ENCODE data around the gene RBM28.

The RBM28 gene

GRCh38 chr7:128370491-128370890 lies 26.8 kb upstream of the RBM28 start:
- DNase-seq (ENCODE audit: low read depth) = no peak

- no peak for DNase-seq (ENCODE audit: low read depth)
Measured at GRCh38 chr7:128366986-128367385, 23.3 kb upstream of the RBM28 start.

GRCh38 chr7:128366300-128366699 lies 22.6 kb upstream of the RBM28 start:
- DNase-seq (ENCODE audit: low read depth) = no peak

- DNase-seq (ENCODE audit: low read depth) = no peak
Measured at GRCh38 chr7:128365432-128365831, 21.7 kb upstream of the RBM28 start.

GRCh38 chr7:128364166-128364870 lies 20.6 kb upstream of the RBM28 start:
- no peak for DNase-seq (ENCODE audit: low read depth)

GRCh38 chr7:128363261-128363721 lies 19.6 kb upstream of the RBM28 start:
- DNase-seq (ENCODE audit: low read depth) = no peak

GRCh38 chr7:128362670-128363069 lies 19.0 kb upstream of the RBM28 start:
- DNase-seq (ENCODE audit: low read depth) = no peak

- DNase-seq (ENCODE audit: low read depth) = peak; percentile 32
Measured at GRCh38 chr7:128361411-128362379, 18.0 kb upstream of the RBM28 start, which contains the start of gene PRRT4. TSS of gene PRRT4 (minus strand) at chr7:128361690.

GRCh38 chr7:128360359-128360678 lies 16.6 kb upstream of the RBM28 start:
- no peak for DNase-seq (ENCODE audit: low read depth)

GRCh38 chr7:128359939-128360338 lies 16.2 kb upstream of the RBM28 start:
- no peak for DNase-seq (ENCODE audit: low read depth)

GRCh38 chr7:128359336-128359735 lies 15.6 kb upstream of the RBM28 start:
- DNase-seq (ENCODE audit: low read depth) = no peak

GRCh38 chr7:128358233-128358632 lies 14.5 kb upstream of the RBM28 start:
- no peak for DNase-seq (ENCODE audit: low read depth)

GRCh38 chr7:128357217-128357613 lies 13.5 kb upstream of the RBM28 start:
- no peak for DNase-seq (ENCODE audit: low read depth)

- DNase-seq (ENCODE audit: low read depth) = no peak
Measured at GRCh38 chr7:128356546-128357216, 13.0 kb upstream of the RBM28 start.

- DNase-seq (ENCODE audit: low read depth) = no peak
Measured at GRCh38 chr7:128353610-128354009, 9.9 kb upstream of the RBM28 start.

- no peak for DNase-seq (ENCODE audit: low read depth)
Measured at GRCh38 chr7:128353189-128353588, 9.5 kb upstream of the RBM28 start.

- DNase-seq (ENCODE audit: low read depth) = no peak
Measured at GRCh38 chr7:128352636-128353035, 8.9 kb upstream of the RBM28 start.

- no peak for DNase-seq (ENCODE audit: low read depth)
Measured at GRCh38 chr7:128352153-128352537, 8.4 kb upstream of the RBM28 start.

- no peak for DNase-seq (ENCODE audit: low read depth)
Measured at GRCh38 chr7:128351296-128352152, 7.8 kb upstream of the RBM28 start.

GRCh38 chr7:128350708-128351295 lies 7.1 kb upstream of the RBM28 start:
- no peak for DNase-seq (ENCODE audit: low read depth)

- DNase-seq (ENCODE audit: low read depth) = no peak
Measured at GRCh38 chr7:128349466-128349825, 5.7 kb upstream of the RBM28 start.
